Fibroblast of lung (primary cell): Measurements from ENCODE around the gene OTUD3. TPM values are rescaled to one million over a fixed set of nuclear protein-coding genes. Genes with fewer than 3 reads are reported as not detected.
A peak's percentile ranks its signal among the peaks of the same experiment; 100 is the strongest.

Source experiments
- DNase-seq, 2 donors: peaks; one replicate each; pipeline versions ENCODE4 v3.0.0 to v3.0.0-alpha.2; 2010; ENCODE audit warnings: low read depth in 2 of 2
- H2AFZ ChIP-seq: 2 replicates; pipeline ENCODE4 v1.5.1; 2012; ENCODE audit warnings: low read length, control low read depth, inconsistent platforms
- H3K27ac ChIP-seq: 2 replicates; pipeline ENCODE4 v1.5.1; 2011; ENCODE audit warnings: low read length, control low read depth; ENCODE audit not compliant: insufficient read depth
- H3K27me3 ChIP-seq: 2 replicates; pipeline ENCODE4 v1.5.1; 2011; ENCODE audit warnings: mild to moderate bottlenecking, low read length; ENCODE audit not compliant: control insufficient read depth, insufficient read depth
- H3K36me3 ChIP-seq: 2 replicates; pipeline ENCODE4 v1.5.1; 2011; ENCODE audit warnings: low read length; ENCODE audit not compliant: control insufficient read depth, insufficient read depth
- H3K4me1 ChIP-seq: 2 replicates; pipeline ENCODE4 v1.5.1; 2011; ENCODE audit warnings: low read length; ENCODE audit not compliant: control insufficient read depth, insufficient read depth; ENCODE audit errors: extremely low read depth
- H3K4me2 ChIP-seq: 2 replicates; pipeline ENCODE4 v1.5.1; 2011; ENCODE audit warnings: low read length, control low read depth; ENCODE audit not compliant: insufficient read depth; ENCODE audit errors: extremely low read depth
- H3K4me3 ChIP-seq, 4 experiments: fragments of 200-600 bp in 1 of 4; sonication (generic) in 1 of 4; replicated peaks in 1 of 4; 2 replicates each; pipeline ENCODE4 v1.5.1; 2011 to 2016; ENCODE audit warnings: low read length in 4 of 4, low read depth in 3 of 4, mild to moderate bottlenecking in 3 of 4, control low read depth in 2 of 4, inconsistent platforms in 1 of 4, mixed read lengths in 1 of 4; ENCODE audit not compliant: insufficient read depth in 1 of 4; ENCODE audit errors: control extremely low read depth in 1 of 4
- H3K79me2 ChIP-seq: 2 replicates; pipeline ENCODE4 v1.5.1; 2012; ENCODE audit warnings: mild to moderate bottlenecking, low read length, inconsistent platforms; ENCODE audit not compliant: control insufficient read depth, insufficient read depth
- H3K9ac ChIP-seq: 2 replicates; pipeline ENCODE4 v1.5.1; 2011; ENCODE audit warnings: mild to moderate bottlenecking, low read length, control low read depth; ENCODE audit not compliant: insufficient read depth
- H3K9me3 ChIP-seq: 2 replicates; pipeline ENCODE4 v1.5.1; 2012; ENCODE audit warnings: low read depth, low read length; ENCODE audit not compliant: control insufficient read depth, insufficient read depth
- H4K20me1 ChIP-seq: 2 replicates; pipeline ENCODE4 v1.5.1; 2011; ENCODE audit warnings: low read length; ENCODE audit not compliant: control insufficient read depth, insufficient read depth; ENCODE audit errors: extremely low read depth
- CTCF ChIP-seq, 2 donors: IDR thresholded peaks in 1 of 2; conservative IDR thresholded peaks in 1 of 2; 1 replicate in 1 of 2; 2 replicates in 1 of 2; pipeline ENCODE4 v1.5.1; 2011 to 2012; ENCODE audit warnings: low read length in 2 of 2, control low read depth in 1 of 2, inconsistent platforms in 1 of 2, low read depth in 1 of 2, mild to moderate bottlenecking in 1 of 2
- EZH2 ChIP-seq: IDR thresholded peaks from 2 replicates; pipeline ENCODE4 v1.5.1; 2012; ENCODE audit warnings: low read length, control low read depth, mild to moderate bottlenecking; ENCODE audit errors: missing control alignments
- polyA plus RNA-seq, 2 donors: library from polyadenylated mRNA; depleted of rRNA in 1 of 2; stranded (reverse) in 1 of 2; unstranded in 1 of 2; fragments of >200 nt; gene quantifications; 2 replicates each; pipeline ENCODE4 v1.2.1, GENCODE V29; 2011 to 2012; ENCODE audit warnings: missing spikeins in 1 of 2
- total RNA-seq: library from RNA; depleted of rRNA; stranded (reverse); fragments of >200 nt; gene quantifications from 2 replicates; pipeline ENCODE4 v1.2.1, GENCODE V29; 2014

The OTUD3 gene
- total and polyA plus RNA-seq, 2 donors (not counting 1 experiment from before 2014, with no cell fraction given): 3.0 to 5.0 TPM

DNA sequence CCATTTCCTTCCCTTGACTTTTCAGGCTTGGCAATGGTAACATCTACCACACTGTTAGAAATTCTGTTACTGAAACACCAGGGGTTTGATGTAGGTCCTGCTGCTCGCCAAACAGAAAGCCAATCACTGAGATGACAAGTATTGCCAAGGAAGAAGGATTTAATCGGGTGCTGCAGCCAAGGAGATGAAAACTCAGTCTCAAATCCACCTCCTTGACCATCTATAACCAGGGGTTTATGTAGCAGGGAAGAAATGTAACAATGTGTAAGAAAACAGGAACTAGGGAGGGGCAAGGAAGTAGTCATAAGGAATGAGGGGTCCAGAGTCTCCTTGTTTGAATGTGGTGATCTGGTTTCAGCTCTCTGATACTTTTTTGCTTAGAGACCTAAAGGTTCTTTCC, 71.9 kb downstream of the OTUD3 start:
- TF ChIP-seq EZH2: no peak
- no peak for TF ChIP-seq CTCF (conservative IDR thresholded peaks at IDR 0.05 in 1 of 2, IDR thresholded peaks at IDR 0.05 in 1 of 2; ENCODE audit: low read depth in 1 of 2, low read length in 2 of 2)
- no peak overlapping the region for H2AFZ ChIP-seq
- H3K79me2 ChIP-seq: no peaks in the 10 kb centered on the region
- no peaks in the 10 kb centered on the region for H4K20me1 ChIP-seq
- no peaks in the 10 kb centered on the region for H3K4me1 ChIP-seq
- no peaks in the 10 kb centered on the region for H3K9me3 ChIP-seq
- H3K36me3 ChIP-seq: no peaks in the 10 kb centered on the region
- no peak overlapping the region for H3K4me2 ChIP-seq
- H3K9ac ChIP-seq: no peak overlapping the region
- no peak overlapping the region for H3K27ac ChIP-seq
- no peak overlapping the region for H3K4me3 ChIP-seq
- peaks cover 16% of the 10 kb centered on the region for H3K27me3 ChIP-seq
- DNase-seq: no peak

GRCh38 chr1:19955534-19956170, 73.5 kb downstream of the OTUD3 start:
- Histone ChIP-seq H3K4me3 (no peak overlapping the region), H3K9me3 (no peaks in the 10 kb centered on the region), H4K20me1 (no peaks in the 10 kb centered on the region), H3K27me3 (peaks cover 16% of the 10 kb centered on the region), H3K27ac (no peak overlapping the region), H3K36me3 (no peaks in the 10 kb centered on the region), H2AFZ (no peak overlapping the region), H3K4me1 (no peaks in the 10 kb centered on the region), H3K9ac (no peak overlapping the region), H3K4me2 (no peak overlapping the region), H3K79me2 (no peaks in the 10 kb centered on the region)
- TF ChIP-seq EZH2 (no peak), CTCF (conservative IDR thresholded peaks at IDR 0.05 in 1 of 2, IDR thresholded peaks at IDR 0.05 in 1 of 2; ENCODE audit: low read depth in 1 of 2, low read length in 2 of 2) (no peak)
- DNase-seq: no peak

DNA sequence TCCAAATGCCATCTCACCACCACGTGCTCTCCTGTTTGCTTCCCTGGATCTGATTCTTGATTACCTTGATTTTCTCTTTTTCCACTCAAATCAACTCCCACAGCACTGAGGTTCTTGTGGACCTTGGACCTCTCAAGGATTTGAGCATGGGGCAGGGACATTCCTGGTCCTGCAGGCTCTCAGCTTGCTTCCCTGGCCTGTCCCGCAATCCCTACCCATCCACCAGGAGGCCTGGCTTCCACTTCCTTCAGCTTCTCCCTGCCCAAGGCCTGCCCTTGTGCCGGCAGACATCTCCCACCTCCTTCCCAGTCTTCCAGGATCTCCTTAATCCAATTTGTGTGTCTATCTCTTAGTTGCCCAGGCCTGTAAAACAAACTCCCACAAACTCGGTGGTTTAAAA, 75.6 kb downstream of the OTUD3 start:
- DNase-seq: no peak
- no peak overlapping the region for H2AFZ ChIP-seq
- H3K4me2 ChIP-seq: no peak overlapping the region
- H3K9me3 ChIP-seq: no peaks in the 10 kb centered on the region
- H3K27me3 ChIP-seq: peaks cover 16% of the 10 kb centered on the region
- no peaks in the 10 kb centered on the region for H3K79me2 ChIP-seq
- H3K9ac ChIP-seq: no peak overlapping the region
- H3K4me3 ChIP-seq: no peak overlapping the region
- no peaks in the 10 kb centered on the region for H3K36me3 ChIP-seq
- H3K27ac ChIP-seq: no peak overlapping the region
- H4K20me1 ChIP-seq: no peaks in the 10 kb centered on the region
- no peaks in the 10 kb centered on the region for H3K4me1 ChIP-seq
- TF ChIP-seq CTCF (conservative IDR thresholded peaks at IDR 0.05 in 1 of 2, IDR thresholded peaks at IDR 0.05 in 1 of 2; ENCODE audit: low read depth in 1 of 2, low read length in 2 of 2): peak in 1 of 2 donors; percentile 4
- TF ChIP-seq EZH2: no peak
